Ramos (cell line): ENCODE measurements around the gene GRID1.
"Not testable (repeated sequence)": the region's sequence is repeated elsewhere in the genome, so short reads cannot be mapped to it uniquely, and the experiment has no call there.

Source experiments
- in situ Hi-C: fragments of 300-500 bp; cut with MboI; formaldehyde crosslinking; loops from one replicate; pipeline ENCODE4 v1.14.3; 2022; ENCODE audit warnings: low sequenced_read_pairs; ENCODE audit not compliant: unreplicated experiment

GRID1 gene

GRCh38 chr10:86182595-86182994 is 184.0 kb downstream of the GRID1 start:
- in situ Hi-C loops, result no loop called here

- in situ Hi-C loops, result no loop called here
These were observed 184.4 kb downstream of the GRID1 start for GRCh38 chr10:86182150-86182549.

- in situ Hi-C loops, result no loop called here
These were observed 185.7 kb downstream of the GRID1 start for GRCh38 chr10:86180861-86181260.

GRCh38 chr10:86179961-86180360 is 186.6 kb downstream of the GRID1 start:
- in situ Hi-C loops, result no loop called here

GRCh38 chr10:86179153-86179524 is 187.5 kb downstream of the GRID1 start:
- in situ Hi-C loops, result no loop called here

- in situ Hi-C loops, result no loop called here
These were observed 188.0 kb downstream of the GRID1 start for GRCh38 chr10:86178401-86179152.

- in situ Hi-C loops, result no loop called here
These were observed 188.9 kb downstream of the GRID1 start for GRCh38 chr10:86177537-86178155.

- in situ Hi-C loops, result no loop called here
These were observed 189.6 kb downstream of the GRID1 start for GRCh38 chr10:86176850-86177536.

GRCh38 chr10:86175476-86175875 is 191.1 kb downstream of the GRID1 start:
- in situ Hi-C loops, result not testable (repeated sequence)

GRCh38 chr10:86172301-86172700 is 194.3 kb downstream of the GRID1 start:
- in situ Hi-C loops, result no loop called here

GRCh38 chr10:86170255-86171108 is 196.1 kb downstream of the GRID1 start:
- in situ Hi-C loops, result no loop called here

GRCh38 chr10:86169506-86170254 is 196.9 kb downstream of the GRID1 start:
- in situ Hi-C loops, result no loop called here

GRCh38 chr10:86169066-86169465 is 197.5 kb downstream of the GRID1 start:
- in situ Hi-C loops, result no loop called here

- in situ Hi-C loops, result no loop called here
These were observed 198.3 kb downstream of the GRID1 start for GRCh38 chr10:86168256-86168655.

GRCh38 chr10:86167762-86168128 is 198.8 kb downstream of the GRID1 start:
- in situ Hi-C loops, result no loop called here

- in situ Hi-C loops, result no loop called here
These were observed 199.4 kb downstream of the GRID1 start for GRCh38 chr10:86167121-86167761.

- in situ Hi-C loops, result no loop called here
These were observed 200.9 kb downstream of the GRID1 start for GRCh38 chr10:86165666-86166065.

- in situ Hi-C loops, result no loop called here
These were observed 201.5 kb downstream of the GRID1 start for GRCh38 chr10:86164960-86165630.
